SU-DHL-6 (cell line): ENCODE results near the gene CPSF6.
A peak's percentile ranks its signal among the peaks of the same experiment; 100 is the strongest.

Experiments used
- H2AFZ ChIP-seq: fragments of 200-600 bp; sonication (generic); 2 replicates; pipeline ENCODE4 v1.6.1; 2014; ENCODE audit warnings: low read depth, mild to moderate bottlenecking, moderate library complexity, mixed read lengths, antibody characterized with exemption, low read length; ENCODE audit not compliant: severe bottlenecking
- H3F3A ChIP-seq: fragments of 200-600 bp; shearing (Covaris generic); 2 replicates; pipeline ENCODE4 v1.6.0; 2016; ENCODE audit warnings: antibody characterized with exemption, mild to moderate bottlenecking; ENCODE audit not compliant: insufficient read depth
- H3K27ac ChIP-seq: fragments of 200-600 bp; sonication (generic); 2 replicates; pipeline ENCODE4 v1.5.1; 2016; ENCODE audit warnings: low read depth, mild to moderate bottlenecking, low read length, moderate library complexity, mixed read lengths
- H3K27me3 ChIP-seq: fragments of 200-600 bp; sonication (generic), shearing (Covaris generic); 2 replicates; pipeline ENCODE4 v1.6.0; 2014; ENCODE audit warnings: mild to moderate bottlenecking, low read length
- H3K36me3 ChIP-seq: fragments of 200-600 bp; sonication (generic); 2 replicates; pipeline ENCODE4 v1.6.1; 2014; ENCODE audit warnings: mild to moderate bottlenecking, low read length, mixed read lengths
- H3K4me2 ChIP-seq: fragments of 300-600, 200-600 bp; shearing (Covaris generic), sonication (generic); 2 replicates; pipeline ENCODE4 v1.6.0; 2014; ENCODE audit warnings: low read length, low read depth, mild to moderate bottlenecking; ENCODE audit not compliant: poor library complexity, severe bottlenecking
- H3K4me3 ChIP-seq: fragments of 200-600 bp; sonication (generic); 2 replicates; pipeline ENCODE4 v1.5.1; 2014; ENCODE audit warnings: antibody characterized with exemption, low read length, mild to moderate bottlenecking, mixed read lengths; ENCODE audit not compliant: insufficient read depth, poor library complexity, severe bottlenecking
- H3K79me2 ChIP-seq: fragments of 200-600 bp; sonication (generic); 2 replicates; pipeline ENCODE4 v1.6.1; 2014; ENCODE audit warnings: mild to moderate bottlenecking, low read length, moderate library complexity; ENCODE audit not compliant: insufficient read depth
- H3K9ac ChIP-seq: fragments of 200-600 bp; sonication (generic); 2 replicates; pipeline ENCODE4 v1.7.0; 2014; ENCODE audit warnings: mild to moderate bottlenecking, low read length
- H3K9me2 ChIP-seq: fragments of 200-600 bp; sonication (generic); replicated peaks from 2 replicates; pipeline ENCODE4 v1.6.1; 2014; ENCODE audit warnings: low read length; ENCODE audit not compliant: insufficient read depth
- H3K9me3 ChIP-seq: fragments of 200-600 bp; sonication (generic); 2 replicates; pipeline ENCODE4 v1.6.1; 2014; ENCODE audit warnings: low read length, mixed read lengths; ENCODE audit not compliant: insufficient read depth
- H4K20me1 ChIP-seq: fragments of 200-600 bp; sonication (generic); 2 replicates; pipeline ENCODE4 v1.6.1; 2014; ENCODE audit warnings: low read depth, mild to moderate bottlenecking, antibody characterized with exemption, low read length, moderate library complexity, mixed read lengths
- CTCF ChIP-seq: fragments of 200-600 bp; sonication (generic); IDR thresholded peaks from one replicate; pipeline ENCODE4 v1.5.1; 2017; ENCODE audit warnings: antibody characterized with exemption, mild to moderate bottlenecking, low read length, moderate library complexity; ENCODE audit not compliant: insufficient read depth, poor library complexity, severe bottlenecking
- EZH2phosphoT487 ChIP-seq: fragments of 200-600 bp; sonication (generic), shearing (Covaris generic); conservative IDR thresholded peaks from 2 replicates; pipeline ENCODE4 v1.6.1; 2018; ENCODE audit warnings: mild to moderate bottlenecking, antibody characterized with exemption, low read length, moderate library complexity, mixed read lengths

The CPSF6 gene

GRCh38 chr12:69321351-69321750 is 82.0 kb downstream of the CPSF6 start:
- Histone ChIP-seq H3K9ac (no peak overlapping the region), H3K9me3 (no peaks in the 10 kb centered on the region; the same call in 1 of the 2 replicates), H3K4me2 (peak overlapping the region; percentile 29)

More at GRCh38 chr12:69321351-69321750, 82.0 kb downstream of the CPSF6 start:
- Histone ChIP-seq H2AFZ (no peak overlapping the region), H3F3A (no peaks in the 10 kb centered on the region), H3K9me2 (no peaks in the 10 kb centered on the region), H3K27ac (no peak overlapping the region), H3K79me2 (no peaks in the 10 kb centered on the region), H3K36me3 (no peaks in the 10 kb centered on the region; the same call in 1 of the 2 replicates), H3K27me3 (no peaks in the 10 kb centered on the region), H4K20me1 (no peaks in the 10 kb centered on the region), H3K4me3 (no peak overlapping the region)
- TF ChIP-seq CTCF (no peak), EZH2phosphoT487 (no peak)
